Measurements from ENCODE around the gene CNTN4. TPM values are rescaled to one million over a fixed set of nuclear protein-coding genes. Genes with fewer than 3 reads are reported as not detected.

CNTN4 gene
- total and polyA plus RNA-seq, 2 of the 8 experiments (the other 6 are each of a cell fraction or from before 2014, with no cell fraction given), result 0.41 to 2.2 TPM

DNA sequence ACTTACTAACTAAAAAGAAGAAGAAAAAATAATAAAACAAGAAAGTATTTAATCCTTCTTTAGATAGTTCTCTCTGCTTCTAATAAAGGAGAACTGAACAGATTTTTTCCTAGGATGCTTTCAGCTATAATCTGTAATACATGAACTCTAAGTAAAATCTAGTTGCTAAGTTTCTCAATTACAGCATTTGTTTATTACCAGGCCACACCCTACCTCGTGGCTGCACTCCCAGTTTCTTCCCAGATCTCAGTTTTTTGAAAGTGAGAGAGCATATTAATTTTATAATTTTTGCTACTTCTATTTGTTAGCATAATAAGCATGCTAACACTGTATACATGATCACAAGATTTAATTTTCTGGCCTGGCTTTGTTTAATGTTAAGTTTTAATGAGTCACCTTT, 753.2 kb downstream of the CNTN4 start:
- no peak overlapping the region for H3K56ac ChIP-seq (replicated peaks; ENCODE audit: insufficient read length, low read depth, low read length)
- H3K14ac ChIP-seq (ENCODE audit: insufficient read length), result no peak overlapping the region
- no peaks in the 10 kb centered on the region for H4K20me1 ChIP-seq (replicated peaks in 1 of 2; ENCODE audit: control insufficient read depth in 1 of 2, insufficient read depth in 2 of 2, low read length in 2 of 2)
- H4K8ac ChIP-seq (ENCODE audit: extremely low read depth, insufficient read depth, low read length), result no peak overlapping the region
- FAIRE-seq, result no peak
- no peaks in the 10 kb centered on the region for H3K9me3 ChIP-seq (ENCODE audit: insufficient read depth in 2 of 2, low read depth in 1 of 2, low read length in 1 of 2)
- no peak overlapping the region for H2BK12ac ChIP-seq (ENCODE audit: low read depth, low read length)
- H3K23me2 ChIP-seq (ENCODE audit: low read depth, low read length), result no peaks in the 10 kb centered on the region
- H3K4me3 ChIP-seq (ENCODE audit: extremely low read depth in 1 of 4, insufficient read depth in 2 of 4, low read depth in 3 of 4, low read length in 4 of 4), result no peak overlapping the region
- CTCF ChIA-PET (ENCODE audit: partially characterized antibody), result no interaction called here
- no peaks in the 10 kb centered on the region for H3K36me3 ChIP-seq (ENCODE audit: control insufficient read depth in 2 of 4, insufficient read depth in 4 of 4, low read length in 3 of 4)
- no peak overlapping the region for H3K4ac ChIP-seq (replicated peaks; ENCODE audit: insufficient read length, low read depth, low read length)
- no peak overlapping the region for H4K5ac ChIP-seq (ENCODE audit: insufficient read length, low read depth, low read length)
- H2BK120ac ChIP-seq (replicated peaks; ENCODE audit: low read depth, low read length), result no peak overlapping the region
- H2AFZ ChIP-seq (ENCODE audit: low read length), result no peak overlapping the region
- H2BK5ac ChIP-seq (ENCODE audit: low read depth, low read length), result no peak overlapping the region
- no peak overlapping the region for H2BK20ac ChIP-seq (ENCODE audit: low read length)
- DNase-seq (ENCODE audit: low read depth in 1 of 2, low spot score in 2 of 2), result no peak
- H2AK5ac ChIP-seq (ENCODE audit: low read depth, low read length), result no peak overlapping the region
- no peak overlapping the region for H3K4me2 ChIP-seq (ENCODE audit: insufficient read depth in 1 of 2, low read depth in 2 of 2, low read length in 2 of 2)
- H3K27ac ChIP-seq (ENCODE audit: low read depth, low read length), result no peak overlapping the region
- WGBS, 2 experiments (ENCODE audit: extremely low coverage in 1 of 2, insufficient coverage in 1 of 2, insufficient read length in 1 of 2, insufficient replicate concordance in 2 of 2, low coverage in 1 of 2, low lambda C conversion rate in 2 of 2, missing lambda C conversion rate in 1 of 2), result 85% methylated on average over 1 of the region's 1 CpG; no CpG with 5 or more reads in 1 of the 2 experiments
- no peaks in the 10 kb centered on the region for H3K79me1 ChIP-seq (ENCODE audit: low read depth, low read length)
- H3K4me1 ChIP-seq (replicated peaks in 1 of 4; ENCODE audit: control insufficient read depth in 3 of 4, insufficient read depth in 4 of 4, low read length in 3 of 4), result no peaks in the 10 kb centered on the region
- H2BK15ac ChIP-seq (ENCODE audit: low read length), result no peak overlapping the region
- no peaks in the 10 kb centered on the region for H3K27me3 ChIP-seq (replicated peaks in 1 of 4; ENCODE audit: control insufficient read depth in 3 of 4, extremely low read depth in 1 of 4, insufficient read depth in 3 of 4, low read length in 3 of 4)
- POLR2A ChIA-PET (ENCODE audit: partially characterized antibody), result no interaction called here
- TF ChIP-seq SP4 (IDR thresholded peaks at IDR 0.05; ENCODE audit: low read length), result no peak
- TF ChIP-seq, protein P1, sequence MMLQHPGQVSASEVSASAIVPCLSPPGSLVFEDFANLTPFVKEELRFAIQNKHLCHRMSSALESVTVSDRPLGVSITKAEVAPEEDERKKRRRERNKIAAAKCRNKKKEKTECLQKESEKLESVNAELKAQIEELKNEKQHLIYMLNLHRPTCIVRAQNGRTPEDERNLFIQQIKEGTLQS (IDR thresholded peaks at IDR 0.05; ENCODE audit: insufficient read depth, low read depth, low read length), result no peak
- H3K79me2 ChIP-seq (ENCODE audit: control insufficient read depth in 1 of 2, insufficient read depth in 2 of 2, low read length in 2 of 2), result no peaks in the 10 kb centered on the region
- no peak overlapping the region for H4K91ac ChIP-seq (replicated peaks; ENCODE audit: insufficient read length, low read length)
- no peak overlapping the region for H3K18ac ChIP-seq (ENCODE audit: extremely low read depth, low read length)
- H3K23ac ChIP-seq (ENCODE audit: insufficient read length), result no peak overlapping the region
- H3K9ac ChIP-seq (replicated peaks in 1 of 4; ENCODE audit: extremely low read depth in 1 of 4, low read depth in 3 of 4, low read length in 3 of 4), result no peak overlapping the region
